ENCODE results near the gene PRKCB.
"Not testable (repeated sequence)": the region's sequence is repeated elsewhere in the genome, so short reads cannot be mapped to it uniquely, and the experiment has no call there.

PRKCB gene

GRCh38 chr16:23902034-23902747 is 66.4 kb downstream of the PRKCB start:
- no peaks in the 10 kb centered on the region for H3K36me3 ChIP-seq (ENCODE audit: control insufficient read depth, insufficient read depth, low read length)
- H3K27me3 ChIP-seq (ENCODE audit: control insufficient read depth, insufficient read depth, low read length) = no peaks in the 10 kb centered on the region
- H3K4me1 ChIP-seq (ENCODE audit: control insufficient read depth, insufficient read depth, low read length) = peaks cover 13% of the 10 kb centered on the region
- peak overlapping the region; percentile 6 for H3K27ac ChIP-seq (ENCODE audit: low read depth, low read length)
- H3K4me3 ChIP-seq (ENCODE audit: low read length) = no peak overlapping the region
- no peak overlapping the region for H3K9ac ChIP-seq (ENCODE audit: low read length)

GRCh38 chr16:23902748-23903414 is 67.1 kb downstream of the PRKCB start:
- H3K9ac ChIP-seq (ENCODE audit: low read length) = no peak overlapping the region
- no peak overlapping the region for H3K27ac ChIP-seq (ENCODE audit: low read depth, low read length)
- no peaks in the 10 kb centered on the region for H3K36me3 ChIP-seq (ENCODE audit: control insufficient read depth, insufficient read depth, low read length)
- no peaks in the 10 kb centered on the region for H3K27me3 ChIP-seq (ENCODE audit: control insufficient read depth, insufficient read depth, low read length)
- H3K4me1 ChIP-seq (ENCODE audit: control insufficient read depth, insufficient read depth, low read length) = peaks cover 13% of the 10 kb centered on the region
- H3K4me3 ChIP-seq (ENCODE audit: low read length) = no peak overlapping the region

GRCh38 chr16:23905027-23905426 is 69.2 kb downstream of the PRKCB start:
- Histone ChIP-seq H3K9ac (ENCODE audit: low read length) (no peak overlapping the region), H3K4me3 (ENCODE audit: low read length) (no peak overlapping the region), H3K27me3 (ENCODE audit: control insufficient read depth, insufficient read depth, low read length) (no peaks in the 10 kb centered on the region), H3K36me3 (ENCODE audit: control insufficient read depth, insufficient read depth, low read length) (no peaks in the 10 kb centered on the region), H3K27ac (ENCODE audit: low read depth, low read length) (peak overlapping the region; percentile 80), H3K4me1 (ENCODE audit: control insufficient read depth, insufficient read depth, low read length) (peaks cover 13% of the 10 kb centered on the region)

GRCh38 chr16:23907457-23907902 is 71.7 kb downstream of the PRKCB start:
- H3K27me3 ChIP-seq (ENCODE audit: control insufficient read depth, insufficient read depth, low read length) = no peaks in the 10 kb centered on the region
- no peak overlapping the region for H3K4me3 ChIP-seq (ENCODE audit: low read length)
- H3K9ac ChIP-seq (ENCODE audit: low read length) = no peak overlapping the region
- H3K4me1 ChIP-seq (ENCODE audit: control insufficient read depth, insufficient read depth, low read length) = peaks cover 13% of the 10 kb centered on the region
- no peaks in the 10 kb centered on the region for H3K36me3 ChIP-seq (ENCODE audit: control insufficient read depth, insufficient read depth, low read length)
- no peak overlapping the region for H3K27ac ChIP-seq (ENCODE audit: low read depth, low read length)

GRCh38 chr16:23907903-23908302 is 72.1 kb downstream of the PRKCB start:
- Histone ChIP-seq H3K9ac (ENCODE audit: low read length) (no peak overlapping the region), H3K36me3 (ENCODE audit: control insufficient read depth, insufficient read depth, low read length) (no peaks in the 10 kb centered on the region), H3K27me3 (ENCODE audit: control insufficient read depth, insufficient read depth, low read length) (no peaks in the 10 kb centered on the region), H3K4me3 (ENCODE audit: low read length) (no peak overlapping the region), H3K27ac (ENCODE audit: low read depth, low read length) (no peak overlapping the region), H3K4me1 (ENCODE audit: control insufficient read depth, insufficient read depth, low read length) (peaks cover 13% of the 10 kb centered on the region)

GRCh38 chr16:23908790-23909189 is 73.0 kb downstream of the PRKCB start:
- Histone ChIP-seq H3K27me3 (ENCODE audit: control insufficient read depth, insufficient read depth, low read length) (no peaks in the 10 kb centered on the region), H3K36me3 (ENCODE audit: control insufficient read depth, insufficient read depth, low read length) (no peaks in the 10 kb centered on the region), H3K4me1 (ENCODE audit: control insufficient read depth, insufficient read depth, low read length) (peaks cover 13% of the 10 kb centered on the region), H3K4me3 (ENCODE audit: low read length) (no peak overlapping the region), H3K27ac (ENCODE audit: low read depth, low read length) (no peak overlapping the region), H3K9ac (ENCODE audit: low read length) (no peak overlapping the region)

- Histone ChIP-seq H3K27me3 (ENCODE audit: control insufficient read depth, insufficient read depth, low read length) (no peaks in the 10 kb centered on the region), H3K36me3 (ENCODE audit: control insufficient read depth, insufficient read depth, low read length) (no peaks in the 10 kb centered on the region), H3K4me3 (ENCODE audit: low read length) (no peak overlapping the region), H3K9ac (ENCODE audit: low read length) (no peak overlapping the region), H3K27ac (ENCODE audit: low read depth, low read length) (no peak overlapping the region), H3K4me1 (ENCODE audit: control insufficient read depth, insufficient read depth, low read length) (peaks cover 14% of the 10 kb centered on the region)
Measured at GRCh38 chr16:23909792-23910418, 74.1 kb downstream of the PRKCB start.

GRCh38 chr16:23914946-23915530 is 79.3 kb downstream of the PRKCB start:
- Histone ChIP-seq H3K4me1 (ENCODE audit: control insufficient read depth, insufficient read depth, low read length) (peaks cover 7% of the 10 kb centered on the region), H3K27ac (ENCODE audit: low read depth, low read length) (peak overlapping the region; percentile 85), H3K27me3 (ENCODE audit: control insufficient read depth, insufficient read depth, low read length) (no peaks in the 10 kb centered on the region), H3K4me3 (ENCODE audit: low read length) (no peak overlapping the region), H3K36me3 (ENCODE audit: control insufficient read depth, insufficient read depth, low read length) (no peaks in the 10 kb centered on the region), H3K9ac (ENCODE audit: low read length) (no peak overlapping the region)

GRCh38 chr16:23916552-23916951 is 80.8 kb downstream of the PRKCB start:
- H3K4me1 ChIP-seq (ENCODE audit: control insufficient read depth, insufficient read depth, low read length); H3K9ac ChIP-seq (ENCODE audit: low read length); H3K27me3 ChIP-seq (ENCODE audit: control insufficient read depth, insufficient read depth, low read length); H3K36me3 ChIP-seq (ENCODE audit: control insufficient read depth, insufficient read depth, low read length); H3K4me3 ChIP-seq (ENCODE audit: low read length); H3K27ac ChIP-seq (ENCODE audit: low read depth, low read length): not testable (repeated sequence)

GRCh38 chr16:23917621-23918020 is 81.8 kb downstream of the PRKCB start:
- H3K36me3 ChIP-seq (ENCODE audit: control insufficient read depth, insufficient read depth, low read length) = no peaks in the 10 kb centered on the region
- no peak overlapping the region for H3K4me3 ChIP-seq (ENCODE audit: low read length)
- H3K4me1 ChIP-seq (ENCODE audit: control insufficient read depth, insufficient read depth, low read length) = peaks cover 7% of the 10 kb centered on the region
- H3K27ac ChIP-seq (ENCODE audit: low read depth, low read length) = no peak overlapping the region
- no peaks in the 10 kb centered on the region for H3K27me3 ChIP-seq (ENCODE audit: control insufficient read depth, insufficient read depth, low read length)
- no peak overlapping the region for H3K9ac ChIP-seq (ENCODE audit: low read length)

GRCh38 chr16:23920446-23920845 is 84.7 kb downstream of the PRKCB start:
- no peak overlapping the region for H3K9ac ChIP-seq (ENCODE audit: low read length)
- H3K4me1 ChIP-seq (ENCODE audit: control insufficient read depth, insufficient read depth, low read length) = no peaks in the 10 kb centered on the region
- H3K4me3 ChIP-seq (ENCODE audit: low read length) = no peak overlapping the region
- no peak overlapping the region for H3K27ac ChIP-seq (ENCODE audit: low read depth, low read length)
- H3K27me3 ChIP-seq (ENCODE audit: control insufficient read depth, insufficient read depth, low read length) = no peaks in the 10 kb centered on the region
- no peaks in the 10 kb centered on the region for H3K36me3 ChIP-seq (ENCODE audit: control insufficient read depth, insufficient read depth, low read length)

GRCh38 chr16:23920899-23921298 is 85.1 kb downstream of the PRKCB start:
- H3K4me3 ChIP-seq (ENCODE audit: low read length) = no peak overlapping the region
- H3K4me1 ChIP-seq (ENCODE audit: control insufficient read depth, insufficient read depth, low read length) = no peaks in the 10 kb centered on the region
- no peaks in the 10 kb centered on the region for H3K27me3 ChIP-seq (ENCODE audit: control insufficient read depth, insufficient read depth, low read length)
- H3K36me3 ChIP-seq (ENCODE audit: control insufficient read depth, insufficient read depth, low read length) = no peaks in the 10 kb centered on the region
- no peak overlapping the region for H3K9ac ChIP-seq (ENCODE audit: low read length)
- H3K27ac ChIP-seq (ENCODE audit: low read depth, low read length) = no peak overlapping the region

Data from rectal smooth muscle tissue (tissue), 1 donor.